ENCODE results near the gene PLIN3. TPM values are rescaled to one million over a fixed set of nuclear protein-coding genes. Genes with fewer than 3 reads are reported as not detected.
A peak's percentile ranks its signal among the peaks of the same experiment; 100 is the strongest.

The PLIN3 gene
- total and polyA plus RNA-seq, 9 of the 15 experiments (the other 6 are each of a cell fraction or from before 2014, with no cell fraction given) = 7.5 to 75.6 (median 43.1) TPM

DNA sequence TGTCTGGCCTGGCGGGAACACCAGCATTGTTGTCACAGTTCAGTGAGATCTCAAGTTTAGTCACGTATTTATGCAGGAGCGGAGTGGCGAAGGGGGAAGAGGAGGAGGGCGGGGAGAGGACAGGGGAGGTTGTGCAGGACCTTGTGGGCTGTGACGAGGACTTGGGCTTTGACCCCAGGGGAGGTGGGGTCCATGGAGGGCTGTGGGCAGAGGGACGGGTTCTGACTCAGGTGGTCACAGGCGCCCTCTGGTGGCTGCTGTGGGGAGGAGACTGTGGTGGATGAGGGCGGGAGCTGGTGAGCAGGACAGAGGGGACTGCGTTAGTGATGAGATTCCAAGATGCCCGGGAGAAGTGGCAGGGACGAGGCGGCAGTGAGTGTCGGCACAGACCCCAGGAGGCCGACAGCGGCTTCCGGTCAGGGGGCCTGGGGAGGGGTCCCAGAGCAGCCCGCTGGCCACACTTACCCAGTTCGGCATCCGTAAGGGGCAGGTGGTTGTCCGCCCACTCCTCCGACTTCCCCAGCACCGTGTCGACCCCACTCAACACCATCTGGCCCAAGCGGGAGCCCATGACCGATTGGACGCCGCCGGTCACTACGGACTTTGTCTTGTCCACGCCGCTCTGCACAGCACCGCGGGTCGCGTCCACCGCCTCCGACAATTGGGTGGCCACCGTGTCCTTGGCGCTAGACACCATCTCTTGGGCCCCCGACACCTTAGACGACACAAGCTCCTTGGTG, 15.7 kb downstream of the PLIN3 start (continued):
- TF ChIP-seq, protein P1, sequence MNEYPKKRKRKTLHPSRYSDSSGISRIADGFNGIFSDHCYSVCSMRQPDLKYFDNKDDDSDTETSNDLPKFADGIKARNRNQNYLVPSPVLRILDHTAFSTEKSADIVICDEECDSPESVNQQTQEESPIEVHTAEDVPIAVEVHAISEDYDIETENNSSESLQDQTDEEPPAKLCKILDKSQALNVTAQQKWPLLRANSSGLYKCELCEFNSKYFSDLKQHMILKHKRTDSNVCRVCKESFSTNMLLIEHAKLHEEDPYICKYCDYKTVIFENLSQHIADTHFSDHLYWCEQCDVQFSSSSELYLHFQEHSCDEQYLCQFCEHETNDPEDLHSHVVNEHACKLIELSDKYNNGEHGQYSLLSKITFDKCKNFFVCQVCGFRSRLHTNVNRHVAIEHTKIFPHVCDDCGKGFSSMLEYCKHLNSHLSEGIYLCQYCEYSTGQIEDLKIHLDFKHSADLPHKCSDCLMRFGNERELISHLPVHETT (CRISPR knock-in tag; conservative IDR thresholded peaks at IDR 0.05 in 1 of 2, IDR thresholded peaks at IDR 0.05 in 1 of 2) = no peak
- TF ChIP-seq FIP1L1 (IDR thresholded peaks at IDR 0.05; ENCODE audit: low read depth, low read length, poor library complexity, severe bottlenecking) (no peak), NR2F6 (CRISPR knock-in tag; IDR thresholded peaks at IDR 0.05) (no peak), ERF (CRISPR knock-in tag; IDR thresholded peaks at IDR 0.05) (no peak), ILK (tag; IDR thresholded peaks at IDR 0.05; ENCODE audit: borderline replicate concordance, low read depth) (no peak), HLTF (IDR thresholded peaks at IDR 0.05) (peak; percentile 66; the same call in 1 of the 2 replicates), NFE2 (IDR thresholded peaks at IDR 0.05; ENCODE audit: low read depth) (no peak), MTA1 (IDR thresholded peaks at IDR 0.05; ENCODE audit: borderline replicate concordance) (no peak)
- TF ChIP-seq, protein P2, sequence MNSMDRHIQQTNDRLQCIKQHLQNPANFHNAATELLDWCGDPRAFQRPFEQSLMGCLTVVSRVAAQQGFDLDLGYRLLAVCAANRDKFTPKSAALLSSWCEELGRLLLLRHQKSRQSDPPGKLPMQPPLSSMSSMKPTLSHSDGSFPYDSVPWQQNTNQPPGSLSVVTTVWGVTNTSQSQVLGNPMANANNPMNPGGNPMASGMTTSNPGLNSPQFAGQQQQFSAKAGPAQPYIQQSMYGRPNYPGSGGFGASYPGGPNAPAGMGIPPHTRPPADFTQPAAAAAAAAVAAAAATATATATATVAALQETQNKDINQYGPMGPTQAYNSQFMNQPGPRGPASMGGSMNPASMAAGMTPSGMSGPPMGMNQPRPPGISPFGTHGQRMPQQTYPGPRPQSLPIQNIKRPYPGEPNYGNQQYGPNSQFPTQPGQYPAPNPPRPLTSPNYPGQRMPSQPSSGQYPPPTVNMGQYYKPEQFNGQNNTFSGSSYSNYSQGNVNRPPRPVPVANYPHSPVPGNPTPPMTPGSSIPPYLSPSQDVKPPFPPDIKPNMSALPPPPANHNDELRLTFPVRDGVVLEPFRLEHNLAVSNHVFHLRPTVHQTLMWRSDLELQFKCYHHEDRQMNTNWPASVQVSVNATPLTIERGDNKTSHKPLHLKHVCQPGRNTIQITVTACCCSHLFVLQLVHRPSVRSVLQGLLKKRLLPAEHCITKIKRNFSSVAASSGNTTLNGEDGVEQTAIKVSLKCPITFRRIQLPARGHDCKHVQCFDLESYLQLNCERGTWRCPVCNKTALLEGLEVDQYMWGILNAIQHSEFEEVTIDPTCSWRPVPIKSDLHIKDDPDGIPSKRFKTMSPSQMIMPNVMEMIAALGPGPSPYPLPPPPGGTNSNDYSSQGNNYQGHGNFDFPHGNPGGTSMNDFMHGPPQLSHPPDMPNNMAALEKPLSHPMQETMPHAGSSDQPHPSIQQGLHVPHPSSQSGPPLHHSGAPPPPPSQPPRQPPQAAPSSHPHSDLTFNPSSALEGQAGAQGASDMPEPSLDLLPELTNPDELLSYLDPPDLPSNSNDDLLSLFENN (IDR thresholded peaks at IDR 0.05; ENCODE audit: low read depth in 2 of 2, low read length in 2 of 2) = no peak
- TF ChIP-seq, protein P3, sequence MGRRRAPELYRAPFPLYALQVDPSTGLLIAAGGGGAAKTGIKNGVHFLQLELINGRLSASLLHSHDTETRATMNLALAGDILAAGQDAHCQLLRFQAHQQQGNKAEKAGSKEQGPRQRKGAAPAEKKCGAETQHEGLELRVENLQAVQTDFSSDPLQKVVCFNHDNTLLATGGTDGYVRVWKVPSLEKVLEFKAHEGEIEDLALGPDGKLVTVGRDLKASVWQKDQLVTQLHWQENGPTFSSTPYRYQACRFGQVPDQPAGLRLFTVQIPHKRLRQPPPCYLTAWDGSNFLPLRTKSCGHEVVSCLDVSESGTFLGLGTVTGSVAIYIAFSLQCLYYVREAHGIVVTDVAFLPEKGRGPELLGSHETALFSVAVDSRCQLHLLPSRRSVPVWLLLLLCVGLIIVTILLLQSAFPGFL (CRISPR knock-in tag; IDR thresholded peaks at IDR 0.05) = no peak
- TF ChIP-seq, protein P4, sequence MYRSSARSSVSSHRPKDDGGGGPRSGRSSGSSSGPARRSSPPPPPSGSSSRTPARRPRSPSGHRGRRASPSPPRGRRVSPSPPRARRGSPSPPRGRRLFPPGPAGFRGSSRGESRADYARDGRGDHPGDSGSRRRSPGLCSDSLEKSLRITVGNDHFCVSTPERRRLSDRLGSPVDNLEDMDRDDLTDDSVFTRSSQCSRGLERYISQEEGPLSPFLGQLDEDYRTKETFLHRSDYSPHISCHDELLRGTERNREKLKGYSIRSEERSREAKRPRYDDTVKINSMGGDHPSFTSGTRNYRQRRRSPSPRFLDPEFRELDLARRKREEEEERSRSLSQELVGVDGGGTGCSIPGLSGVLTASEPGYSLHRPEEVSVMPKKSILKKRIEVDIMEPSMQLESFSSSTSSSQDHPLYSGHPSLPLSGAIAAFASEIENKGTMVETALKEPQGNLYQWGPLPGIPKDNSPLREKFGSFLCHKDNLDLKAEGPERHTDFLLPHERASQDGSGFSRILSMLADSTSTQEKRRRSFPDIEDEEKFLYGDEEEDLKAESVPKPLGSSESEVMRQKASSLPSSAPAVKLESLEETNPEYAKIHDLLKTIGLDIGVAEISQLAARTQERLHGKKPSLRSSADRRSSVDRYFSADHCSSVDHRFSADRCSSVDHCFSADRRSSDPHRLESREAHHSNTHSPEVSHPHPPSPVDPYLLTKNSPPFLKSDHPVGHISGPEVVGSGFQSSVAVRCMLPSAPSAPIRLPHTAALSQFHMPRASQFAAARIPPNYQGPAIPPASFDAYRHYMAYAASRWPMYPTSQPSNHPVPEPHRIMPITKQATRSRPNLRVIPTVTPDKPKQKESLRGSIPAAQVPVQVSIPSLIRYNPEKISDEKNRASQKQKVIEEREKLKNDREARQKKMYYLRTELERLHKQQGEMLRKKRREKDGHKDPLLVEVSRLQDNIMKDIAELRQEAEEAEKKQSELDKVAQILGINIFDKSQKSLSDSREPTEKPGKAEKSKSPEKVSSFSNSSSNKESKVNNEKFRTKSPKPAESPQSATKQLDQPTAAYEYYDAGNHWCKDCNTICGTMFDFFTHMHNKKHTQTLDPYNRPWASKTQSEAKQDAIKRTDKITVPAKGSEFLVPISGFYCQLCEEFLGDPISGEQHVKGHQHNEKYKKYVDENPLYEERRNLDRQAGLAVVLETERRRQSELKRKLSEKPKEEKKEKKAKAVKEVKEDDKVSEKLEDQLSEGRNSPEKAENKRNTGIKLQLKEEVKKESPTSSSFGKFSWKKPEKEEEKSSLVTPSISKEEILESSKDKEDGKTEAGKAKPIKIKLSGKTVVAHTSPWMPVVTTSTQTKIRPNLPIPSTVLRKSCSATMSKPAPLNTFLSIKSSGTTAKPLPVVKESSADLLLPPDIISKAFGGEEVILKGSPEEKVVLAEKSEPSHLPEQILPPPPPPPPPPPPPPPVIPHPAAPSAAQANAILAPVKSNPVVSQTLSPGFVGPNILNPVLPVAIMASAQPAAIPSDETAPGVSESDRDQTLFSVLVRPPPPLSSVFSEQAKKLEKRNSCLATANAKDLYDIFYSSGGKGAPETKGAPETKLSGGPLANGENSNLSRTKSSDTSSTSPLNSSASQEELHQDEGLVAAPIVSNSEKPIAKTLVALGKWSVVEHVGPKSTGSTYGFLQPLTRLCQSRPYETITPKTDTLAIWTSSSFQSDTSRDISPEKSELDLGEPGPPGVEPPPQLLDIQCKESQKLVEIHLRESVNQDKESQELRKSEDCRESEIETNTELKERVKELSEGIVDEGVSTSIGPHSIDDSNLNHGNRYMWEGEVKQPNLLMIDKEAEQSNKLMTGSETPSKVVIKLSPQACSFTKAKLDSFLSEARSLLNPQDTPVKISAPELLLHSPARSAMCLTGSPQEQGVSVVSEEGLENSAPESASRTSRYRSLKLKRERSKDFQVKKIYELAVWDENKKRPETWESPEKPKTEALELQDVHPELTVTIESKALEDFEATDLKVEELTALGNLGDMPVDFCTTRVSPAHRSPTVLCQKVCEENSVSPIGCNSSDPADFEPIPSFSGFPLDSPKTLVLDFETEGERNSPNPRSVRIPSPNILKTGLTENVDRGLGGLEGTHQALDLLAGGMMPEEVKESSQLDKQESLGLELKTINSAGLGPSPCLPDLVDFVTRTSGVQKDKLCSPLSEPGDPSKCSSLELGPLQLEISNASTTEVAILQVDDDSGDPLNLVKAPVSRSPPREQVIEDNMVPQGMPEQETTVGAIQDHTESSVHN (IDR thresholded peaks at IDR 0.05; ENCODE audit: borderline replicate concordance in 1 of 2, low read depth in 1 of 2) = no peak

Measured in K562 (cell line).